NOMO-1 treated with dmso at 0.1 percent for 144 hours (cell line): ENCODE measurements around the gene PTGIR.
"Not testable (repeated sequence)": the region's sequence is repeated elsewhere in the genome, so short reads cannot be mapped to it uniquely, and the experiment has no call there.

Source experiments
- DNase-seq: peaks from one replicate; lab custom pipeline; 2025; ENCODE audit not compliant: unreplicated experiment; lab: John Stamatoyannopoulos, UW

Gene PTGIR

GRCh38 chr19:46639358-46640182, 14.7 kb upstream of the PTGIR start:
- DNase-seq = no peak

GRCh38 chr19:46637224-46637623, 12.3 kb upstream of the PTGIR start:
- no peak for DNase-seq

GRCh38 chr19:46635920-46636761, 11.3 kb upstream of the PTGIR start, which contains the start of gene GNG8:
GNG8 (minus strand) TSS chr19:46636202; CDS start chr19:46634682, 1,520 bp downstream.
- no peak for DNase-seq

GRCh38 chr19:46634656-46635218, 9.8 kb upstream of the PTGIR start:
- no peak for DNase-seq

- peak; percentile 63 for DNase-seq
Observed at GRCh38 chr19:46634045-46634655, 9.3 kb upstream of the PTGIR start.

GRCh38 chr19:46633130-46633529, 8.2 kb upstream of the PTGIR start:
- no peak for DNase-seq

GRCh38 chr19:46631481-46631880, 6.6 kb upstream of the PTGIR start:
- no peak for DNase-seq

GRCh38 chr19:46630586-46631205, 5.8 kb upstream of the PTGIR start:
- no peak for DNase-seq

GRCh38 chr19:46629546-46630025, 4.7 kb upstream of the PTGIR start:
- no peak for DNase-seq

GRCh38 chr19:46628970-46629369, 4.1 kb upstream of the PTGIR start:
- DNase-seq = not testable (repeated sequence)

GRCh38 chr19:46626446-46626845, 1.6 kb upstream of the PTGIR start:
- no peak for DNase-seq

GRCh38 chr19:46625731-46626130, 842 bp upstream of the PTGIR start:
- no peak for DNase-seq

- no peak for DNase-seq
Observed at GRCh38 chr19:46623915-46624502, 880 bp downstream of the PTGIR start.

- DNase-seq = no peak
Observed at GRCh38 chr19:46622118-46622446, 2.8 kb downstream of the PTGIR start.

GRCh38 chr19:46621191-46622117, 3.4 kb downstream of the PTGIR start:
- DNase-seq = no peak

- DNase-seq = no peak
Observed at GRCh38 chr19:46620716-46621115, 4.2 kb downstream of the PTGIR start.

- DNase-seq = no peak
Observed at GRCh38 chr19:46620267-46620666, 4.6 kb downstream of the PTGIR start.

GRCh38 chr19:46618670-46619231, 6.1 kb downstream of the PTGIR start:
- DNase-seq = no peak

- no peak for DNase-seq
Observed at GRCh38 chr19:46617601-46618000, 7.3 kb downstream of the PTGIR start.
